Common myeloid progenitor, CD34-positive (primary cell): Measurements from ENCODE around the gene CENPC.

Experiments used
- CTCF ChIA-PET: fragments of 350-600 bp; sonication (Branson Sonifier 250); formaldehyde crosslinking; loops from one replicate; lab custom pipeline; 2021; ENCODE audit warnings: antibody characterized with exemption; lab: Charles Lee
- POLR2A ChIA-PET: fragments of 350-600 bp; sonication (Branson Sonifier 250); formaldehyde crosslinking; loops from one replicate; lab custom pipeline; 2021; ENCODE audit warnings: antibody characterized with exemption; lab: Charles Lee
- DNase-seq, 3 donors: peaks; one replicate each; pipeline versions ENCODE4 v3.0.0 to v3.0.0-alpha.2; 2013
- H3K27ac ChIP-seq, 2 experiments: 1 replicate in 1 of 2; 2 replicates in 1 of 2; pipeline ENCODE4 v1.7.0; 2013; ENCODE audit warnings: inconsistent platforms in 2 of 2, low read length in 2 of 2, mild to moderate bottlenecking in 2 of 2, low read depth in 1 of 2, moderate library complexity in 1 of 2; ENCODE audit not compliant: severe bottlenecking in 2 of 2, insufficient read depth in 1 of 2, poor library complexity in 1 of 2
- H3K27me3 ChIP-seq, 5 experiments: replicated peaks in 2 of 5; 1 replicate in 3 of 5; 2 replicates in 2 of 5; pipeline versions ENCODE4 v1.6.1 to v1.7.0; 2013; ENCODE audit warnings: low read length in 4 of 5, mild to moderate bottlenecking in 2 of 5, moderate library complexity in 2 of 5, inconsistent platforms in 1 of 5; ENCODE audit not compliant: insufficient read depth in 5 of 5, control insufficient read depth in 4 of 5
- H3K36me3 ChIP-seq, 4 experiments: 1 replicate in 2 of 4; 2 replicates in 2 of 4; pipeline versions ENCODE4 v1.6.1 to v1.7.0; 2013; ENCODE audit warnings: low read length in 3 of 4, control low read depth in 1 of 4, mild to moderate bottlenecking in 1 of 4; ENCODE audit not compliant: control insufficient read depth in 4 of 4, insufficient read depth in 4 of 4
- H3K4me1 ChIP-seq, 4 experiments: 1 replicate in 3 of 4; 2 replicates in 1 of 4; pipeline versions ENCODE4 v1.6.1 to v1.7.1; 2013; ENCODE audit warnings: low read length in 3 of 4, mild to moderate bottlenecking in 3 of 4, control low read depth in 1 of 4, inconsistent platforms in 1 of 4, moderate library complexity in 1 of 4; ENCODE audit not compliant: control insufficient read depth in 4 of 4, insufficient read depth in 4 of 4; ENCODE audit errors: control extremely low read depth in 1 of 4
- H3K4me3 ChIP-seq, 7 experiments: 1 replicate in 4 of 7; 2 replicates in 3 of 7; pipeline versions ENCODE4 v1.5.1 to v1.7.0; 2013; ENCODE audit warnings: mild to moderate bottlenecking in 7 of 7, low read length in 6 of 7, moderate library complexity in 6 of 7, inconsistent platforms in 2 of 7, low read depth in 2 of 7, control low read depth in 1 of 7; ENCODE audit not compliant: insufficient read depth in 4 of 7, control insufficient read depth in 1 of 7; ENCODE audit errors: extremely low read depth in 1 of 7
- H3K9me3 ChIP-seq, 5 experiments: 1 replicate in 4 of 5; 2 replicates in 1 of 5; pipeline versions ENCODE4 v1.6.1 to v1.7.1; 2013; ENCODE audit warnings: low read length in 4 of 5, mild to moderate bottlenecking in 2 of 5, inconsistent platforms in 1 of 5, low read depth in 1 of 5, moderate library complexity in 1 of 5; ENCODE audit not compliant: control insufficient read depth in 4 of 5, insufficient read depth in 2 of 5; ENCODE audit errors: control extremely low read depth in 1 of 5
- WGBS: methylation state at CpG from one replicate; pipeline ENCODE4 v1.1.5; 2013; ENCODE audit not compliant: insufficient coverage; 5-methylcytosine and 5-hydroxymethylcytosine counted together

The CENPC gene

DNA sequence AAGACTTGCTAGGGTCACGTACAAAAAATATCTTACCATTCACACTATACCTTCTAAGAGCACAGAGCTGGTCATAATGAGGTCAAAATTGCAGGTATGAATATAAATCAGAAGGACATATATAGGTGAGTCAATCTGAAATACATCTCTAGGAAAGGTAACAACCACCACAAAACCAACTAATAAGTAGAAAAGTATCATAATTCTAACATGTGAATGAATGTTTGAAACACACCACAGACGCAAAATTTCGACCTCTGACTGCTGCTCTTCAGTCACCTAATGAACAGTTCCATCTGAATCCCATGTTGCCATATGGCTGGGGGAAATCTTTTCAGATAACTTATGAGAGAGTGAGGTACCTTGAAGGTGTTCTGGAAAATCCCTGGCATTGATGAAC, 35.3 kb upstream of the CENPC start:
- Histone ChIP-seq H3K36me3 (peaks cover 0 to 23% (median 0%) of the 10 kb centered on the region in 4 experiments), H3K4me3 (peak overlapping the region in 1 of 7 experiments; percentile 67), H3K27me3 (no peaks in the 10 kb centered on the region), H3K4me1 (peaks cover 18 to 37% (median 31%) of the 10 kb centered on the region in 4 experiments), H3K9me3 (no peaks in the 10 kb centered on the region), H3K27ac (no peak overlapping the region)
- no CpG with 5 or more reads among the region's 3 CpGs for whole genome bisulfite sequencing
- POLR2A ChIA-PET, result no interaction called here
- DNase-seq, result no peak
- CTCF ChIA-PET, result interaction anchor here (1.7 to 1.8 kb wide), 2 partner anchors 30 to 119 kb away, joined by 5 read pairs; no protein-coding TSS in a partner anchor

DNA sequence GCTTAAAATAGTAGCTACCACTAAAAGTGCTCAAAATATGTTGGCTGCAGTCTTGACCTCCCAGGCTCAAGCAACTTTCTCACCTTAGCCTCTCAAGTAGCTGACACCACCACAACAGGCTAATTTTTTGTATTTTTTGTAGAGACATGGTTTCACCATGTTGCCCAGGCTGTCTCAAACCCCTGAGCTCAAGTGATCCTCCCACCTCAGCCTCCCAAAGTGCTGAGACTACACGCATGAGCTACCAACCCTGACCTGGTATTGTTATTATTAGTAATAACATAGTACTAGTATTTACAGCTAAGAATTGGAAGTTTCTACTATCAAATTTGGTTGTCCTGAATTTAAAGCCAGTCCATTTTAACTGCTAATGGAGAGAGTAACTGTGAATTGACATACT, 31.2 kb upstream of the CENPC start:
- peak overlapping the region in 1 of 2 experiments; percentile 71 for H3K27ac ChIP-seq
- peaks cover 0 to 14% (median 0%) of the 10 kb centered on the region in 4 experiments for H3K36me3 ChIP-seq
- H3K9me3 ChIP-seq, result no peaks in the 10 kb centered on the region
- no peak for DNase-seq
- no CpG with 5 or more reads among the region's 1 CpG for WGBS
- no peaks in the 10 kb centered on the region for H3K27me3 ChIP-seq
- ChIA-PET CTCF (no interaction called here), POLR2A (no interaction called here)
- peaks cover 26 to 59% (median 57%) of the 10 kb centered on the region in 4 experiments for H3K4me1 ChIP-seq
- H3K4me3 ChIP-seq, result no peak overlapping the region

DNA sequence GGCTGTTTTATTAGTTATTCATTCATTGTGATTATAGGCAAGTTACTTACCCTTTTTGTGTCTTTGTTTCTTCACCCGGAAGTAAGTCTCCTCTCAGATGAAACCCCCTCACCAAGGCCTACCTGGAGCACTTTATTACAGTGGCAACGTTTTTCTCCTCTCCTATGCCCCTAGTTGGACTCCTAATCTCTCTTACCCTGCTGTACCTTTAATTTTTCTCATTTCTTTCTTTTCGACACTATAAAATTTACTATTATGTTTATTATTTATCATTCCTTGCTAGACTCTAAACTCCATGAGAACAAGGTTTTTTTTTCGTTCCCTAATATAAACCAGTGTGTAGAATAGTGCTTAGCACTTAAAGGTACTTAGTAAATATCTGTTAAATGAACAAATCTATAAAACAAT, 30.8 kb upstream of the CENPC start:
- H3K4me1 ChIP-seq, result peaks cover 23 to 57% (median 56%) of the 10 kb centered on the region in 4 experiments
- CTCF ChIA-PET, result no interaction called here
- whole genome bisulfite sequencing, result 83% methylated on average over 1 of the region's 4 CpGs
- H3K36me3 ChIP-seq, result peaks cover 0 to 14% (median 0%) of the 10 kb centered on the region in 4 experiments
- peak overlapping the region in 1 of 7 experiments; percentile 52 for H3K4me3 ChIP-seq
- no peaks in the 10 kb centered on the region for H3K27me3 ChIP-seq
- POLR2A ChIA-PET, result no interaction called here
- H3K27ac ChIP-seq, result peak overlapping the region in 1 of 2 experiments; percentile 71
- H3K9me3 ChIP-seq, result no peaks in the 10 kb centered on the region
- DNase-seq, result no peak

DNA sequence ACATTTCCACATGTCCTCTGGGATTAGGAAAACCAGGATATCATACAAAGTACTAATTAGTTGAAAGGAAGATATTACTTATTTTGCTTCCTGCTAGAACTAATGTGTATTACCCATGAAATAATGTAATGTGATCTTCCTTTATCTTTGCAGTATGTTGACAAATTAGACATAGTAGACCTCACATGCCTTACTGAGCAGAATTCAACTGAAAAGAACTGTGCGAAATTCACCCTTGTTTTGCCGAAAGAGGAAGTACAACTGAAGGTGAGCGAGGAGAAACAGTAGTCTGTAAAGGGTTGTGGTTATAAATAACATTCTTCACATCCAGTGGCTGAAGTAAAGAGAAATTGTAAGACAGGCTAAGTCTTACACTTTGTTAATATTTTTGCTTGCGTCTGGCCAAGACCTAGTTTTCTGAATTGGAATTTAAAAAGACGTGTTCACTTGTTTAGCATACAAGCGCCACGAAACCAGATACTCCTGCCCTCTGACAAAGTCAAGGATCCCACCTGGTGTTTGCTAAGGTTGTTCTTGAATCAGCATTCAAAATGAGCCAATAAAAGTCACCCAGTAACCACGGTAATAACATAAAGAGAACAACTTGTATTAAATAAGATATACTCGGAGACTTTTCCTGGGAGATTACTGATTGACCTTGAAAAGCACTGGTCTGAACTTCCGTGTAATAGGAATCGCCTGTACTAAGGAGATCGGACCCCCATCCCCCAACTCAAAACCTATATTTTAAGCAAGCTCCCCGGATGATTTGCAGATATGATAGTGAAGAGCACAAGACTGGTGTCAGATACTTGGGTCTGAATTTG, 30.1 kb upstream of the CENPC start:
- DNase-seq, result peak; percentile 67 to 95 (median 91)

DNA sequence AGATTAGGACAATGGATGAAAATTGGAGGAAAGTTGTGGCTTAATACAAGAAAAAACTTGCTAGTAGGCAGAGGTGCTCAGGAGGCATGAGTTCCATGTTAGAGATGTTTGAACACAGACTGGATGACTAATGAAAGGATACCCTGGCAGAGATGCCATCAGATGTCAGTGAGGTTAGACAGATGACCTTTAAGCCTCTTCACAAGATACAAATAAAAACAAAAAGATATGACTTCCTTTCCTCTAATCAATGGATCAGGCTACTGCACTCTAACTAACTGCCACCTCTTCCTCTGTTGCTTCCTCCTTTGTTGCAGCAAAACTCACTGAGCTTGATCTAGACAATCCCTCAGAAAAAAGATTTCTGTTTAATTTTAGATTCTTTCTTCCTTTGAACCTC, 27.9 kb upstream of the CENPC start:
- ChIA-PET CTCF (interaction anchor here (1.5 kb wide), 1 partner anchor 12 kb away, joined by 3 read pairs; no protein-coding TSS in a partner anchor), POLR2A (no interaction called here)
- Histone ChIP-seq H3K9me3 (no peaks in the 10 kb centered on the region), H3K36me3 (peaks cover 0 to 5% (median 0%) of the 10 kb centered on the region in 4 experiments), H3K4me1 (peaks cover 16 to 52% (median 50%) of the 10 kb centered on the region in 4 experiments), H3K27me3 (no peaks in the 10 kb centered on the region), H3K27ac (no peak overlapping the region), H3K4me3 (no peak overlapping the region)
- peak in 2 of 3 donors; percentile 28 to 57 for DNase-seq

More for the DNA sequence above, 30.1 kb upstream of the CENPC start:
- peak overlapping the region; percentile 56 to 71 for H3K27ac ChIP-seq
- peaks cover 0 to 14% (median 0%) of the 10 kb centered on the region in 4 experiments for H3K36me3 ChIP-seq
- ChIA-PET POLR2A (no interaction called here), CTCF (no interaction called here)
- H3K9me3 ChIP-seq, result no peaks in the 10 kb centered on the region
- 19% methylated on average over 7 of the region's 13 CpGs for WGBS
- peaks cover 16 to 56% (median 51%) of the 10 kb centered on the region in 4 experiments for H3K4me1 ChIP-seq
- H3K4me3 ChIP-seq, result peak overlapping the region in 6 of 7 experiments; percentile 17 to 52 (median 28)
- no peaks in the 10 kb centered on the region for H3K27me3 ChIP-seq

DNA sequence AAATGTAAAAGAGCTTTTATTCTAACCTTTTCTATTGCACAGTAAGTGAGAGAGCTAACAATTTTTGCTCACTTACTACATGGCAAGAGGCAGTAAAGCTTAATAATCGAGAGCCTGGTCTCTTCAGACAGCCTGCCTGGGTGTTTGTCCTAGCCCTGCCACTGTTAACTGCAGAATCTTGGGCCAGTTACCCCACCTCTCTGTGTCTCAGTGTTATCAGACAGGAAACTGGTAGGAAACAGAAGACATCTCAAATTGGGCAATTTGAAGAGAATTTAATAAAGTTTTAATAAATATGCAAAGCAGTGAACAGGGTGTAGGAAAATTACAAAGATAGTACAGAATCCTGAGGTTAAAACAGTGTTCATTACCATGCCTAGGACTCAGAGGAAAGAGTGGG, 26.7 kb upstream of the CENPC start:
- CTCF ChIA-PET, result interaction anchor here (1.7 kb wide), 1 partner anchor 48 kb away, joined by 4 read pairs; no protein-coding TSS in a partner anchor

DNA sequence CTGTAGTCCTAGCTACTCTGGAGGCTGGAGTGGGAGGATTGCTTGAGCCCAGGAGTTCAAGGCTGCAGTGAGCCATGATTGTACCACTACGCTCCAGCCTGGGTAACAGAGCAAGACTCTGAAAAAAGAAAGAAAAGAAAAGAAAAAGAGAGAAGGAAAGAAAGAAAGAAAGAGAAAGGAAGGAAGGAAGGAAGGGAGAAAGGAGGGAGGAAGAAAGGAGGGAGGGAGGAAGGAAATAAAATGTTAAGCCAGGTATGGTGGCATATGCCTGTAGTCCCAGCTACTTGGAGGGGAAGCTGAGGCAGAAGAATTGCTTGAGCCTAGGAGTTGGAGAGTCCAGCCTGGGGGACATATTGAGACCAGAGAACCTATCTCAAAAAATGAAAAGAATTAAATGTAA, 25.2 kb upstream of the CENPC start:
- no peaks in the 10 kb centered on the region for H3K27me3 ChIP-seq
- no peaks in the 10 kb centered on the region for H3K9me3 ChIP-seq
- H3K4me1 ChIP-seq, result peaks cover 11 to 42% (median 36%) of the 10 kb centered on the region in 4 experiments
- no peaks in the 10 kb centered on the region for H3K36me3 ChIP-seq
- CTCF ChIA-PET, result interaction anchor here (1.2 to 1.7 kb wide), 2 partner anchors 9 to 50 kb away, joined by 4 read pairs; no protein-coding TSS in a partner anchor
- DNase-seq, result no peak
- POLR2A ChIA-PET, result no interaction called here
- no peak overlapping the region for H3K4me3 ChIP-seq
- 100% methylated on average over 1 of the region's 1 CpG for WGBS
- no peak overlapping the region for H3K27ac ChIP-seq

More for the DNA sequence above, 26.7 kb upstream of the CENPC start:
- peak in 2 of 3 donors; percentile 41 to 69 for DNase-seq
- H3K27me3 ChIP-seq, result no peaks in the 10 kb centered on the region
- H3K9me3 ChIP-seq, result no peaks in the 10 kb centered on the region
- 0% methylated on average over 1 of the region's 1 CpG for WGBS
- H3K36me3 ChIP-seq, result peaks cover 0 to 4% (median 0%) of the 10 kb centered on the region in 4 experiments
- peaks cover 16 to 52% (median 44%) of the 10 kb centered on the region in 4 experiments for H3K4me1 ChIP-seq
- no peak overlapping the region for H3K4me3 ChIP-seq
- POLR2A ChIA-PET, result no interaction called here
- peak overlapping the region in 1 of 2 experiments; percentile 39 for H3K27ac ChIP-seq
